ENCODE measurements around the gene TMEM150A.
"Not testable (repeated sequence)": the region's sequence is repeated elsewhere in the genome, so short reads cannot be mapped to it uniquely, and the experiment has no call there.

TMEM150A gene

GRCh38 chr2:85564144-85564563 is 38.3 kb downstream of the TMEM150A start:
- DNase-seq, result no peak

- peak; percentile 93 for DNase-seq
These were observed 41.0 kb downstream of the TMEM150A start, which contains the start of gene GGCX for GRCh38 chr2:85561280-85562212. GGCX (minus strand) TSS chr2:85561493; CDS start chr2:85561428, 65 bp downstream.

GRCh38 chr2:85560812-85561279 is 41.7 kb downstream of the TMEM150A start:
- no peak for DNase-seq

- not testable (repeated sequence) for DNase-seq
These were observed 42.1 kb downstream of the TMEM150A start for GRCh38 chr2:85560403-85560726.

- DNase-seq, result no peak
These were observed 44.3 kb downstream of the TMEM150A start for GRCh38 chr2:85558160-85558559.

- no peak for DNase-seq
These were observed 45.4 kb downstream of the TMEM150A start for GRCh38 chr2:85557130-85557529.

GRCh38 chr2:85554980-85555612 is 47.4 kb downstream of the TMEM150A start:
- no peak for DNase-seq

- no peak for DNase-seq
These were observed 49.3 kb downstream of the TMEM150A start for GRCh38 chr2:85553184-85553583.

- DNase-seq, result peak; percentile 60
These were observed 50.5 kb downstream of the TMEM150A start for GRCh38 chr2:85551698-85552678.

GRCh38 chr2:85550486-85550885 is 52.0 kb downstream of the TMEM150A start:
- no peak for DNase-seq

- peak; percentile 89 for DNase-seq
These were observed 52.7 kb downstream of the TMEM150A start for GRCh38 chr2:85549826-85550225.

GRCh38 chr2:85549095-85549494 is 53.4 kb downstream of the TMEM150A start:
- no peak for DNase-seq

GRCh38 chr2:85548608-85548900 is 53.9 kb downstream of the TMEM150A start:
- DNase-seq, result no peak
